GM19328 (cell line): Measurements from ENCODE around the gene SEC22A.
"Not testable (repeated sequence)": the region's sequence is repeated elsewhere in the genome, so short reads cannot be mapped to it uniquely, and the experiment has no call there.

Experiments
- ATAC-seq: cut with Tn5 transposase; IDR thresholded peaks from one replicate; pipeline ENCODE4 v1.9.1; 2021; ENCODE audit warnings: mild to moderate bottlenecking, moderate library complexity; ENCODE audit not compliant: unreplicated experiment

SEC22A gene

GRCh38 chr3:123169930-123170329 lies 31.8 kb upstream of the SEC22A start:
- ATAC-seq: no peak

DNA sequence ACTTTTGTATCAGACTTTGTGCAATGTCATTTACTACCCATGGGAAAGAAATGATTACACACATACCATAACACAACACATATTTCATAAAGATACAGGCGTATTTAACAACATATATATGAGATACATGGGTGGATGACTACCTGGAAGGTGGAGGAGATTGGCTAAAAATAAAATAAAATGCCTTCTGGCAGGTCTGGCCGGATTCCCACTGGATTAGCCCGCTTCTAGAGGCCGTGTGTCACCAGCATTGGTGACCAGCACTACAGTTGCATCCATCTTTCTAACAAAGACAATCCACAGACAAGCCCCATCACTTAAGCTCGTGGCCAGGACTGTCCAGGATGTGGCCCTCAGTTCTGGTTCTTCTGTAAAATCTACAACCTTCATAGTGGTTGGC lies 21.0 kb upstream of the SEC22A start:
- ATAC-seq: no peak

DNA sequence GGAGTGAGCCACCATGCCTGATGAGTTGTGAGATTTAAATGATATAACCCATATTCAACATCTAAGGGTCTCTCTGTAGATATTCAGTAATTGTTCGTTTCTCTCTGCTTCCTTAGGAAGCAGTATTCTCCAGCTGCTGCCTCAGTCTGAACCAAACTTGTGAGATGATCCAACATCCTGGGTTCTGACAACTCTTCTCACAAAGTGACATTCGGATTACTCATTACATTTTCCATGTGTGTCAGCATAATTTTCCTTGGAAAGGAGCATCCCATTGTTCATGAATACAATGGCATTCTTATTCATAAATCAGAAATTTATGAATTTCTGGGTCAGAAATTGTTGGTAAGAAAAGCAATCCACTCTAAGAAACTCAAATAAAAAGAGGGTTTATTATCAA lies 15.0 kb upstream of the SEC22A start:
- ATAC-seq: no peak

- ATAC-seq: no peak
These were observed 13.7 kb upstream of the SEC22A start for GRCh38 chr3:123188058-123188457.

DNA sequence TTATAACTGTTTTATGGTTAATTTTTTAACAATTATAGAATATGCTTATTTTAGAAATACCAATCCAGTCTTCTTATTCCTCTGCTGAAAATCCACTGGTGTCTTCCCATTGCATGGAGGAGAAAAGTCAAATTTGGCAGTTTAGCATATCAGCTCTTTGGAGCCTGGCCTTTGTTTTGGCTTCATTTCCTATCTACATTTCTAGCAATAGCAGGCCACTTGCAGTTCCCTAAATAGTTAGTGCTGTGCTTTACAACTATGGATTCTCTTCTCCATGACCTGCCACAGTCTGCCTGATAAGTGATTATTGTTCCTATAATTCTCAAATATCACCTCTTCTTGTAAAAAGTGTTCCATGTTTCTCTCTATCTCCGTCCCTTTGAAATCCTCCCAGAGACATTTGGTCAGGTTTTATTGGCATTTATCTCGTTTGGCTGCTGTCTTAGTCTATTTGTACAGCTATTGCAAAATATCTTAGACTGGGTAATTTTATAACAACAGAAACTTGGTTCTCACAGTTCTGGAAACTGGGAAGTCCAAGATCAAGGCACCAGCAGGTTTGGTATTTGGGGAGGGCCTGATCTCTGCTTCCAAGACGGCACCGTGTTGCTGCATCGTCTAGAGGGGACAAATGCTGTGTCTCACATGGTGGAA lies 8.2 kb upstream of the SEC22A start:
- no peak for ATAC-seq

GRCh38 chr3:123194552-123194951 lies 7.2 kb upstream of the SEC22A start:
- no peak for ATAC-seq

DNA sequence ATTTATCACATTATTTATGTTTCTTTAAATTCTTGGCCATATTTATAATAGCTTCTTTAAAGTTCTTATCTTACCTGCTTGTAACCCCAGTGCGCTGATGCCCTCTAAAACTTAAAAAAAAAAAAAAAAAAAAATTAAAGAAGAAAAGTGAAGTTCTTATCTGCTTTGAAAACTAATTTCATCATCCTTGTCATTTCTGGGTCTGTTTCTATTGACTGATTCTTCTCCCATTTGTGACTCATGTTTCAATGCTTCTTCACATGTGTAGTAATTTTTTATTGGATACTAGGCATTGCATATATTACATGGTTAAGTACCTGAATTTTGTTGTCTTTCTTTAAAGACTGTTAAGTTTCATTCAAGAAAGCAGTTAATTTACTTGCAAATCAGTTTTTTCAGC lies 3.4 kb upstream of the SEC22A start:
- ATAC-seq: no peak

DNA sequence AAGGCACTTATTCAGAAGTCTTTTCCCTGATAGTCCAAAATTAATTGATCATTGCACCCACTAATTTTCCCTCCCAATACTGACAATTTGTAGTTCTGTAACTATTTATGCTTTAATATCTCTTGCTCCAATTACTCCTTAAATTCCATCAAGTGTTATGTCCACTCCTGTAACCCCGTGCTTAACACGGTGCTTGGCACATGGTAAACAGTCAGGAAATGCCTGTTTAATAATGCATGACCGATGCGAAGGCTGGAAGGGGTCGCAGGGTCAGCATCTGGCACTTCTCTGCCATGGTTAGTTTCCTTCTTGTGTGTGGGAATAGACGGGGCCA lies 553 bp upstream of the SEC22A start:
- no peak for ATAC-seq

GRCh38 chr3:123202451-123202850 lies 708 bp downstream of the SEC22A start:
- no peak for ATAC-seq

DNA sequence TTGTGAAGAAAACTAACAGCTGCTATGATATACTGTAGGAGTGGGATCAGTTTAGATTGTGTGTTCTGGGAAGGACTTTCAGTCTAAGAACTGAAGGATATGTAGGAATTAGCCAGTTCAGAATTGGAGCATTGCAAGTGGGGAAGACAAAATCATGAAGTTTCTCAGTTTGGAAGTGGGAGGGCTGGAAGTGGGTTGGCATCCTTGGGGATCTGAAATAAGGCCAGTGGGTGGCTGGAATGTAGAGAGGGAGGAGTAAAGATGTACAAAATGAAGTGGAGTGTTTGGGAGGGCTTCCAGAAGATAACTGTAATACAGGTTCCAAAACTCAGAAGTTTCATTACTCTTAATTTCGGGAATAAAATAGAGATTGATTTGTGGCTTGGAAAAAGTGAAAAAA lies 17.2 kb downstream of the SEC22A start:
- no peak for ATAC-seq

DNA sequence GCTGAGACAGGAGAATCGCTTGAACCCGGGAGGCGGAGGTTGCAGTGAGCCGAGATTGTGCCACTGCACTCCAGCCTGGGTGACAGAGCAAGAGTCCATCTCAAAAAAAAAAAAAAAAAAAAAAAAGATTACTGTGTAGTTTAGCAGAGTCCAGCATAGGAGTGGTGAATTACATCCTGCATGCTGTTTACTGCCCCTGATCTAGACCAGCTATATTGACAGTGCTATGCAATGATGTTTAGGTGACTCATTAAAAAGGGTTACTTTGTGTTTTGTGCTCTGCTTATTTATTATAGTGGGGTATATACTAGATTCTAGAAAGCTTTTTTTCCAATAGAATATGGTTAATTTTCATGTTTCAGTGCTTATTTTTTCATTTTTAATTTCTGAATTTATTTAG lies 19.6 kb downstream of the SEC22A start:
- not testable (repeated sequence) for ATAC-seq

DNA sequence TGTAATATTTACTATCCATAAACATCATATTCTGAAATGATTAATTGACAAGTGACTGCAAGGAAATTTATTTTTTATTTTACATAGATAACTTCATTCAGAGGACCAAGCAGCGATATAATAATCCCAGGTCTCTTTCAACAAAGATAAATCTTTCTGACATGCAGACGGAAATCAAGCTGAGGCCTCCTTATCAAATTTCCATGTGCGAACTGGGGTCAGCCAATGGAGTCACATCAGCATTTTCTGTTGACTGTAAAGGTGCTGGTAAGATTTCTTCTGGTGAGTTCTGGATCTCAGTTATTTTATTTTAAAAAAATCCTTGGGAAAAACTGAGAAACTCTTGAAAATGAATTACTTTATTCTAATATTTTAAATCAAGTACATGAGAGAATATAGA lies 23.3 kb downstream of the SEC22A start:
- no peak for ATAC-seq

- ATAC-seq: no peak
These were observed 24.8 kb downstream of the SEC22A start for GRCh38 chr3:123226549-123226948.

GRCh38 chr3:123229145-123229544 lies 27.4 kb downstream of the SEC22A start:
- no peak for ATAC-seq

DNA sequence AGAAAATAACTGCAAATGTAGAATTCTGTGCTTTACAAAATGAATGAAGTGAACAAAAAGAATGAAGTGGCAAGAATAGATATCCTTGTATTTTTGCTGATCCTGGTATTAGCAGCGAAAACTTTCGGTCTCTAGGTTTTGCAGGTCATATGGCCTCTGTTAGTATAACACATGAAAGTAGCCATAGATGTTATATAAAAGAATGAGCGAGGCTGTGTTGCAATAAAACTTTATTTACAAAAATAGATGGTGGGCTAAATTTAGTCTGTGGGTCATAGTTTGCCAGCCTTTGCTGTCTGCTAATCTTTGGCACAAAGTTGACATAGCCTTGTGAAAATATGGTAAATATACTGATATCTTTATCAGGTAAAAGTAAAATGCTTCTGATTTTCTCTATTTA lies 35.2 kb downstream of the SEC22A start:
- no peak for ATAC-seq

DNA sequence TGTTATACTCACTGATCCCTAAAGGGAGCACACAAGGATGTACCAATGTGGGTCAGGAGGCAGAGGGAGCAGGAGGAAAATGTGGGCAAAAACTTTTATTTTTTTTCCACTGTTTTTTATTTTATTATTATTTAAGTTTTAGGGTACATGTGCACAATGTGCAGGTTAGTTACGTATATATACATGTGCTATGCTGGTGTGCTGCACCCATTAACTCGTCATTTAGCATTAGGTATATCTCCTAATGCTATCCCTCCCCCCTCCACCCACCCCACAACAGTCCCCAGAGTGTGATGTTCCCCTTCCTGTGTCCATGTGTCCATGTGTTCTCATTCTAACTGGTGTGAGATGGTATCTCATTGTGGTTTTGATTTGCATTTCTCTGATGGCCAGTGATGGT lies 37.4 kb downstream of the SEC22A start:
- not testable (repeated sequence) for ATAC-seq

- ATAC-seq: no peak
These were observed 38.0 kb downstream of the SEC22A start for GRCh38 chr3:123239756-123240155.

DNA sequence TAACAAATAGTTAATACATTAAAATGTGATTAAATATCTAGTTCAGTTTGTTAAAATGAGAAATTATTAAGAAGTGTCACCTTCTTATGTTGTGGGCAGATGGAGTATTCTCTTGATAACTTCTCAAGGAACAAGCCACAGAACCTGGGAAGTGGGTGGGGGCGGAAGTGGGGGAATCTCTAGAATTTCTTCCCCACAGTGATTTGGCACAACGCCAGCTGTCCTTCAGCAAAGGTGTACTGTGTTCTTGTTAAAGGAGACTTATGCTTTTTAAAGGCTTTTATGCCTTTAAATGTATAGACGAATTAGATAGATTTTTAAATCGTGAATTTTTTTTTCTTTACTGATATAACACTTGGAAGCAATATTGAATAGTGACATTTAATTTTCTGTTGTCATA lies 42.4 kb downstream of the SEC22A start:
- no peak for ATAC-seq

DNA sequence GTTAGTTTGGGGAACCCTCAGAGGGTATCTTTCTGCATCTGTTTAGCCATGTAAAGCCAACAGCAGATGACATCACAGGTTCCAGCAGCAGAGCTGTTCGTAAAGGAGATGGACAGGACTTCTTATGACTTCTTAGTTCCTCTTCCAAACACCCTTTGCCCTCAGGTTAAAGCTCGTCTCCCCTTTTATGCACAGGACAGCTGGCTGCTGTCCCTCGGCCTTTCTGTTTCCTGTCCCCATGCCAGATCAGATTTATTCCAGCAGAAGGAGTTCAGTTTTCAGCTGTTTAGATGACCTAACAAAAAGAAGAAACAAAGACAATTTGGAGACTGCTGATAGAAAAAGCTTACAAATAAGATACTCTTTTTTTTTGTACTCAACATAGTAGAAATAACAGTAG lies 45.1 kb downstream of the SEC22A start:
- no peak for ATAC-seq

- ATAC-seq: no peak
These were observed 54.5 kb downstream of the SEC22A start for GRCh38 chr3:123256256-123256655.

- ATAC-seq: no peak
These were observed 56.6 kb downstream of the SEC22A start for GRCh38 chr3:123258359-123258758.

DNA sequence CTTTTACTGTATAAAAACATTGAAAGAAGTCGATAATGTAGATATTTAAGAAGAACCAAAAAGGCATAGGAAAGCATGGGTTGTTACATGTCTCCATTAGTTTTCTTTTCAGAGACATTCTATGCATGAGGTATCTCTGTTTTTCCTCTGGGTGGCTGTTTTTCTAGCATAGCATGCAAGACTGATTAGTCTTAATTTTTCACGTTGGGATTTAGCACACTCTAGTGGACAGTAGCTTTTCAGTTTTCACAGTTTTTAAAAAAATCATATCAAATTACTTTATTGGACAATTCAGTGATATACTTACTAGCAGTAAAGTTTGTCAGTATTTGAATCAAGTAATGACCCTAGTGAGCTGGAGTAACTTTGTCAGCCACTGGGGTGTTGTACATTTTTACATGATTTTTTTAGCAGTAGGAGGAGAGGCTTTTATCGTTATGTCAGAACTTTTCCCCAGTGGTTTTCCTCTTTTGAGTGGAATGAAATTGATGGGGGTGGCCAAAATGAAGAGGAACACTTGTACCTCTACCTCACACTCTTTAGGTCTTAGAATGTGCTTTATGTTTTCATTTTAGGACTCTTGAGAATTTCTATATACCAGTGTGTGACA lies 57.2 kb downstream of the SEC22A start:
- no peak for ATAC-seq

- ATAC-seq: no peak
These were observed 59.9 kb downstream of the SEC22A start for GRCh38 chr3:123261666-123262065.
